WI38 (cell line): ENCODE results near the gene MTX2.

ENCODE experiments used
- H3K4me3 ChIP-seq: 2 replicates; pipeline ENCODE4 v1.5.1; 2011; ENCODE audit warnings: low read depth, mild to moderate bottlenecking, control low read depth, low read length
- TF ChIP-seq, protein P1 (sequence below): IDR thresholded peaks from 2 replicates; pipeline ENCODE4 v1.5.1; 2012; ENCODE audit warnings: low read depth, mild to moderate bottlenecking, control low read depth, low read length

The MTX2 gene

DNA sequence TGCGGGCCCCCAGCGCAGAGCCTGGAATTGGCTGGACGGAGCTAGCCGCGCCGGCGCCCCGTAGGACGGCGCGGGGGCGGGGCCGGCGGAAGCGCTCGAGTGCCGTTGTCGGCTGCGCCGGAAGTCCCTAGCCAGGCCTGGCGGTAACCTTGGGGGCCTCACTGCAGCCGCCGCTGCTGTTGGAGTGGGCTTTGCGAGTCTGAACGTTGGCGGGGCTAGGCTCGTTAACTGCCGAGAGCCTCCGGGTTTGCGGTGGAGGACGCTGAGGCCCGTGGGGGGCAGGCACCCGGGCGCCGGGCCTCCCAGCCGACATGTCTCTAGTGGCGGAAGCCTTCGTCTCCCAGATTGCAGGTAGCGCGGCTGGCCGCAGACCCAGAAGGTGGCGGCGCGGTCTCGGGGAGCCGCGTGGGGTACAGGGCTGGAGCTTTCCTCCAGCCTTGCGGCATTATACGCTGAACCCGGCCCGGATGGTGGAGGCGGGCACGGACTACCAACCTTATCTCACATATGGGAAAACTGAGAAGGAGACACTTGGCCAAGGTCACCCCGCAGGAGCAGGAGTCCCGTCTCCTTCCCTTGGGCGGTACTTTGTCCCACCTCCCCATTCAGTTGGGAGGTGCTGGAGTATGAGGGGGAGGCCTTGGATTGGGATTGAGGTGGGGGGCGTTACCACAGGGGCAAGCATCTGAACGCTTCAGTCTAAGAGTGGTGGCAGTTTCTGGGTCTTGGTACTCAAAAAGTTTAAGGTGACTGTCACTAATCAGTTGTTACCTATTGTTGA, at the start of gene MTX2:
Gene MTX2, plus strand, starts transcription at position 124 of the 781 bp plus-strand sequence. Its CDS starts 188 bp downstream, at position 312.
- TF ChIP-seq, protein P1, sequence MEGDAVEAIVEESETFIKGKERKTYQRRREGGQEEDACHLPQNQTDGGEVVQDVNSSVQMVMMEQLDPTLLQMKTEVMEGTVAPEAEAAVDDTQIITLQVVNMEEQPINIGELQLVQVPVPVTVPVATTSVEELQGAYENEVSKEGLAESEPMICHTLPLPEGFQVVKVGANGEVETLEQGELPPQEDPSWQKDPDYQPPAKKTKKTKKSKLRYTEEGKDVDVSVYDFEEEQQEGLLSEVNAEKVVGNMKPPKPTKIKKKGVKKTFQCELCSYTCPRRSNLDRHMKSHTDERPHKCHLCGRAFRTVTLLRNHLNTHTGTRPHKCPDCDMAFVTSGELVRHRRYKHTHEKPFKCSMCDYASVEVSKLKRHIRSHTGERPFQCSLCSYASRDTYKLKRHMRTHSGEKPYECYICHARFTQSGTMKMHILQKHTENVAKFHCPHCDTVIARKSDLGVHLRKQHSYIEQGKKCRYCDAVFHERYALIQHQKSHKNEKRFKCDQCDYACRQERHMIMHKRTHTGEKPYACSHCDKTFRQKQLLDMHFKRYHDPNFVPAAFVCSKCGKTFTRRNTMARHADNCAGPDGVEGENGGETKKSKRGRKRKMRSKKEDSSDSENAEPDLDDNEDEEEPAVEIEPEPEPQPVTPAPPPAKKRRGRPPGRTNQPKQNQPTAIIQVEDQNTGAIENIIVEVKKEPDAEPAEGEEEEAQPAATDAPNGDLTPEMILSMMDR: no peak
- H3K4me3 ChIP-seq: peak within 1 kb of the TSS; percentile 94

DNA sequence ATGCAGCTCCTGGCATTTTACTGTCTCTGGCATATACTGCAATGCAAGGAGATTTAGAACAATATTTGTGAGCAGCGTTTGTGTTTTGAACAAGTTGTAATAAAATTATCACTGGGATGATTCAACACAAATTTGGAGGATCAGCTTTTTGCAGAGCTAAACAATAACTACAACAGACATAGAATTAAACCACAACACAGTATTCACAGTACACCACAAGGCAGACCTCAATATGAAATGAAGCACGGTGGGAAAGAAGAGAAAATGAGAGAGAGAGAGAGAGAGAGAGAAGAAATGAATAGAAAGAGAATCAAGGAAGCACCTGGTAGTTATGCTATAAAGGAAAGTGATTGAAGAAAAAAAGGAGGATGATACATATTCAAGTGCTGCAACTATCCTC, 41.4 kb upstream of the MTX2 start:
- no peak overlapping the region for H3K4me3 ChIP-seq
- TF ChIP-seq, protein P1: no peak

- TF ChIP-seq, protein P1: no peak
- H3K4me3 ChIP-seq: no peak overlapping the region
These were observed 35.1 kb upstream of the MTX2 start for GRCh38 chr2:176234156-176234555.

GRCh38 chr2:176234940-176235339, 34.3 kb upstream of the MTX2 start:
- TF ChIP-seq, protein P1: no peak
- no peak overlapping the region for H3K4me3 ChIP-seq

DNA sequence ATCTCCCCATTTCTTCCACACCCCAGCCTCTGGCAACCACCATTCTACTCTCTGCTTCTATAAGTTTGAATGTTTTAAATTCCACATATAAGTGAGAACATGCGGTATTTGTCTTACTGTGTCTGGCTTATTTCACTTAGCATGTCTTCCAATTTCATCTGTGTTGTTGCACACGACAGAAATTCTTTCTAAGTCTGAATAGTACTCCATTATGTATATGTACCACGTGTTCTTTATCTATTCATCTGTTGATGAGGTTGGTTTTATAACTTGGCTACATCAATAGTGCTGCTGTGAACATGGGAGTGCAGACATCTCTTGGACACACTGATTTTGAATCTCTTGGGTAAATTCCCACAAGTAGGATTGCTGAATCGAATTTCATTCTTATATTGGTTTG, 31.8 kb upstream of the MTX2 start:
- no peak overlapping the region for H3K4me3 ChIP-seq
- TF ChIP-seq, protein P1: no peak

- no peak overlapping the region for H3K4me3 ChIP-seq
- TF ChIP-seq, protein P1: no peak
These were observed 30.2 kb upstream of the MTX2 start for GRCh38 chr2:176239031-176239430.

DNA sequence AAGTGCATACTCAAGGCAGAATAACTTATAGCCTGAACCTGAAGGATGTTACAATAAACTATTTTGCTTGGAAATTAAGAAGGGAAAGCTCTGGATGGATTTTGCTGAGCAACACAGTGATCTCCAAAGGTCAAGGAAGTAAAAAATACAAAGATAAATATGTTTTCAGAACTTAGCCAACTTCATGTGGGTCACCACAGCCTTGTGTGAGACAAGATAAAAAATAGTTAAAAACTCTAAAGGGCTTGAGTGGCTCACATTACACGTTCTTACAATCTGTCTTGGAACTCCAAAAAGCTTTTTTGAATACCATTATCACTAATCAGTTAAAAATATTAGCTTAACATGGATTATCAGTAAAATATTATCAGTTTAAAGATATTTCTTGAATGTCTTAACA, 28.9 kb upstream of the MTX2 start:
- TF ChIP-seq, protein P1: no peak
- H3K4me3 ChIP-seq: no peak overlapping the region
